Dendritic cell treated with granulocyte-macrophage colony-stimulating factor and Interleukin-4, amounts not matched to agents 40 ng/mL and 50 ng/mL, for 4 days (primary cell): ENCODE measurements around the gene KRT77.

Experiments used
- H3K27ac Mint-ChIP-seq: one replicate; pipeline ENCODE4 v1.8.0; 2022; ENCODE audit warnings: mild to moderate bottlenecking, mixed read lengths
- H3K27me3 Mint-ChIP-seq: one replicate; pipeline ENCODE4 v1.8.0; 2022; ENCODE audit warnings: mild to moderate bottlenecking, mixed read lengths
- H3K36me3 Mint-ChIP-seq: one replicate; pipeline ENCODE4 v1.8.0; 2022; ENCODE audit warnings: low read depth, mixed read lengths
- H3K4me1 Mint-ChIP-seq: one replicate; pipeline ENCODE4 v1.8.0; 2022; ENCODE audit warnings: low read depth, mixed read lengths
- H3K4me3 Mint-ChIP-seq: one replicate; pipeline ENCODE4 v1.8.0; 2022; ENCODE audit warnings: mild to moderate bottlenecking, moderate library complexity, mixed read lengths
- H3K9me3 Mint-ChIP-seq: one replicate; pipeline ENCODE4 v1.8.0; 2022; ENCODE audit warnings: mixed read lengths
- intact Hi-C: fragments of 100-400 bp; cut with micrococcal nuclease; formaldehyde crosslinking; loops from one replicate; pipeline ENCODE4 v1.15.0; 2022

Gene KRT77

GRCh38 chr12:52694151-52694550, 9.2 kb downstream of the KRT77 start:
- intact Hi-C loops = no loop called here
- peaks cover 9% of the 10 kb centered on the region for H3K4me1 Mint-ChIP-seq
- no peak overlapping the region for H3K27ac Mint-ChIP-seq
- no peaks in the 10 kb centered on the region for H3K9me3 Mint-ChIP-seq
- no peaks in the 10 kb centered on the region for H3K36me3 Mint-ChIP-seq
- H3K4me3 Mint-ChIP-seq = no peak overlapping the region
- peaks cover 37% of the 10 kb centered on the region for H3K27me3 Mint-ChIP-seq

- H3K27me3 Mint-ChIP-seq = peaks cover 43% of the 10 kb centered on the region
- no peaks in the 10 kb centered on the region for H3K9me3 Mint-ChIP-seq
- intact Hi-C loops = no loop called here
- peaks cover 9% of the 10 kb centered on the region for H3K4me1 Mint-ChIP-seq
- no peak overlapping the region for H3K4me3 Mint-ChIP-seq
- H3K27ac Mint-ChIP-seq = no peak overlapping the region
- H3K36me3 Mint-ChIP-seq = no peaks in the 10 kb centered on the region
Observed at GRCh38 chr12:52693261-52693660, 10.1 kb downstream of the KRT77 start.

GRCh38 chr12:52692254-52692653, 11.1 kb downstream of the KRT77 start:
- Mint-ChIP-seq H3K36me3 (no peaks in the 10 kb centered on the region), H3K9me3 (no peaks in the 10 kb centered on the region), H3K27me3 (peaks cover 43% of the 10 kb centered on the region), H3K27ac (no peak overlapping the region), H3K4me1 (peaks cover 9% of the 10 kb centered on the region), H3K4me3 (no peak overlapping the region)
- intact Hi-C loops = no loop called here

- Mint-ChIP-seq H3K36me3 (no peaks in the 10 kb centered on the region), H3K27ac (no peak overlapping the region), H3K27me3 (peaks cover 43% of the 10 kb centered on the region), H3K9me3 (no peaks in the 10 kb centered on the region), H3K4me1 (peaks cover 9% of the 10 kb centered on the region), H3K4me3 (no peak overlapping the region)
- intact Hi-C loops = no loop called here
Observed at GRCh38 chr12:52691841-52692150, 11.5 kb downstream of the KRT77 start.

- H3K4me1 Mint-ChIP-seq = peaks cover 9% of the 10 kb centered on the region
- peaks cover 43% of the 10 kb centered on the region for H3K27me3 Mint-ChIP-seq
- H3K4me3 Mint-ChIP-seq = peak overlapping the region; percentile 53
- no peak overlapping the region for H3K27ac Mint-ChIP-seq
- H3K9me3 Mint-ChIP-seq = no peaks in the 10 kb centered on the region
- H3K36me3 Mint-ChIP-seq = no peaks in the 10 kb centered on the region
- intact Hi-C loops = no loop called here
Observed at GRCh38 chr12:52691076-52691840, 12.1 kb downstream of the KRT77 start.

- no peaks in the 10 kb centered on the region for H3K36me3 Mint-ChIP-seq
- H3K9me3 Mint-ChIP-seq = no peaks in the 10 kb centered on the region
- intact Hi-C loops = no loop called here
- H3K27me3 Mint-ChIP-seq = peaks cover 43% of the 10 kb centered on the region
- no peak overlapping the region for H3K4me3 Mint-ChIP-seq
- peaks cover 9% of the 10 kb centered on the region for H3K4me1 Mint-ChIP-seq
- no peak overlapping the region for H3K27ac Mint-ChIP-seq
Observed at GRCh38 chr12:52690351-52691075, 12.8 kb downstream of the KRT77 start.

GRCh38 chr12:52689936-52690335, 13.4 kb downstream of the KRT77 start:
- intact Hi-C loops = no loop called here
- Mint-ChIP-seq H3K36me3 (no peaks in the 10 kb centered on the region), H3K4me3 (no peak overlapping the region), H3K4me1 (peaks cover 9% of the 10 kb centered on the region), H3K27me3 (peaks cover 43% of the 10 kb centered on the region), H3K27ac (no peak overlapping the region), H3K9me3 (no peaks in the 10 kb centered on the region)

GRCh38 chr12:52689239-52689638, 14.1 kb downstream of the KRT77 start:
- no peak overlapping the region for H3K4me3 Mint-ChIP-seq
- intact Hi-C loops = no loop called here

GRCh38 chr12:52688481-52688880, 14.8 kb downstream of the KRT77 start:
- Mint-ChIP-seq H3K4me3 (no peak overlapping the region), H3K27me3 (peaks cover 43% of the 10 kb centered on the region), H3K4me1 (peaks cover 9% of the 10 kb centered on the region), H3K27ac (no peak overlapping the region), H3K36me3 (no peaks in the 10 kb centered on the region), H3K9me3 (no peaks in the 10 kb centered on the region)
- intact Hi-C loops = no loop called here

More at GRCh38 chr12:52689239-52689638, 14.1 kb downstream of the KRT77 start:
- no peaks in the 10 kb centered on the region for H3K9me3 Mint-ChIP-seq
- H3K27me3 Mint-ChIP-seq = peaks cover 43% of the 10 kb centered on the region
- H3K27ac Mint-ChIP-seq = no peak overlapping the region
- no peaks in the 10 kb centered on the region for H3K36me3 Mint-ChIP-seq
- H3K4me1 Mint-ChIP-seq = peaks cover 9% of the 10 kb centered on the region

- H3K4me3 Mint-ChIP-seq = no peak overlapping the region
- intact Hi-C loops = no loop called here
- H3K9me3 Mint-ChIP-seq = no peaks in the 10 kb centered on the region
- no peaks in the 10 kb centered on the region for H3K36me3 Mint-ChIP-seq
- H3K27me3 Mint-ChIP-seq = peaks cover 40% of the 10 kb centered on the region
- no peak overlapping the region for H3K27ac Mint-ChIP-seq
- H3K4me1 Mint-ChIP-seq = peaks cover 9% of the 10 kb centered on the region
Observed at GRCh38 chr12:52687497-52688385, 15.6 kb downstream of the KRT77 start.

GRCh38 chr12:52686756-52687487, 16.4 kb downstream of the KRT77 start:
- Mint-ChIP-seq H3K27ac (no peak overlapping the region), H3K27me3 (peaks cover 31% of the 10 kb centered on the region), H3K4me3 (no peak overlapping the region), H3K36me3 (no peaks in the 10 kb centered on the region), H3K4me1 (peaks cover 9% of the 10 kb centered on the region), H3K9me3 (no peaks in the 10 kb centered on the region)
- intact Hi-C loops = no loop called here

- intact Hi-C loops = no loop called here
- Mint-ChIP-seq H3K9me3 (no peaks in the 10 kb centered on the region), H3K27ac (no peak overlapping the region), H3K4me3 (no peak overlapping the region), H3K27me3 (peaks cover 23% of the 10 kb centered on the region), H3K36me3 (no peaks in the 10 kb centered on the region), H3K4me1 (peaks cover 5% of the 10 kb centered on the region)
Observed at GRCh38 chr12:52686063-52686462, 17.3 kb downstream of the KRT77 start.

GRCh38 chr12:52685406-52685890, 17.9 kb downstream of the KRT77 start:
- Mint-ChIP-seq H3K4me3 (no peak overlapping the region), H3K4me1 (no peaks in the 10 kb centered on the region), H3K36me3 (no peaks in the 10 kb centered on the region), H3K9me3 (no peaks in the 10 kb centered on the region), H3K27ac (no peak overlapping the region), H3K27me3 (peaks cover 17% of the 10 kb centered on the region)
- intact Hi-C loops = no loop called here
